Karpas-422 (cell line): ENCODE results near the gene VSTM4. TPM values are rescaled to one million over a fixed set of nuclear protein-coding genes. Genes with fewer than 3 reads are reported as not detected.

Experiments
- DNase-seq: peaks from one replicate; pipeline ENCODE4 v3.0.0-alpha.2; 2015
- H2AFZ ChIP-seq: fragments of 200-600 bp; sonication (generic); 2 replicates; pipeline ENCODE4 v1.6.1; 2014; ENCODE audit warnings: antibody characterized with exemption, low read length, mixed read lengths
- H3K27ac ChIP-seq: fragments of 200-600 bp; sonication (generic); 2 replicates; pipeline ENCODE4 v1.5.1; 2014; ENCODE audit warnings: mild to moderate bottlenecking, low read length, moderate library complexity
- H3K27me3 ChIP-seq: fragments of 200-600 bp; sonication (generic); 2 replicates; pipeline ENCODE4 v1.6.1; 2014; ENCODE audit warnings: low read length, mixed read lengths
- H3K36me3 ChIP-seq: fragments of 200-600 bp; sonication (generic); 2 replicates; pipeline ENCODE4 v1.6.1; 2014; ENCODE audit warnings: low read length, mixed read lengths; ENCODE audit not compliant: insufficient read depth
- H3K4me1 ChIP-seq: fragments of 200-600 bp; sonication (generic); 2 replicates; pipeline ENCODE4 v1.6.1; 2014; ENCODE audit warnings: mild to moderate bottlenecking, low read length, mixed read lengths
- H3K4me2 ChIP-seq: fragments of 200-600 bp; sonication (generic); 2 replicates; pipeline ENCODE4 v1.6.1; 2014; ENCODE audit warnings: low read length, low read depth, mild to moderate bottlenecking; ENCODE audit not compliant: poor library complexity, severe bottlenecking
- H3K4me3 ChIP-seq: fragments of 200-600 bp; sonication (generic); 2 replicates; pipeline ENCODE4 v1.5.1; 2014; ENCODE audit warnings: mild to moderate bottlenecking, antibody characterized with exemption, low read length, mixed read lengths
- H3K79me2 ChIP-seq: fragments of 200-600 bp; sonication (generic); 2 replicates; pipeline ENCODE4 v1.6.1; 2014; ENCODE audit warnings: mild to moderate bottlenecking, low read length, mixed read lengths
- H3K9ac ChIP-seq: fragments of 200-600 bp; sonication (generic); 2 replicates; pipeline ENCODE4 v1.6.0; 2014; ENCODE audit warnings: low read length
- H3K9me2 ChIP-seq: fragments of 200-600 bp; sonication (generic), shearing (Covaris generic); replicated peaks from 2 replicates; pipeline ENCODE4 v1.6.0; 2014; ENCODE audit warnings: mild to moderate bottlenecking, low read length, moderate library complexity; ENCODE audit not compliant: insufficient read depth
- H3K9me3 ChIP-seq: fragments of 300-700, 200-600 bp; sonication (generic); 2 replicates; pipeline ENCODE4 v1.6.1; 2014; ENCODE audit warnings: low read length, mixed read lengths
- H4K20me1 ChIP-seq: fragments of 200-600 bp; sonication (generic); 2 replicates; pipeline ENCODE4 v1.6.1; 2014; ENCODE audit warnings: mild to moderate bottlenecking, antibody characterized with exemption, low read length, low read depth; ENCODE audit not compliant: insufficient read depth
- total RNA-seq: library from RNA; depleted of rRNA; stranded (reverse); fragments of >200 nt; shearing (Covaris generic); gene quantifications from 2 replicates; pipeline ENCODE4 v1.2.3, GENCODE V29; 2014; ENCODE audit warnings: low replicate concordance

The VSTM4 gene
- total RNA-seq, 1 experiment from 2014 or later: not detected

GRCh38 chr10:49103761-49104160 is 11.6 kb downstream of the VSTM4 start:
- Histone ChIP-seq H3K4me2 (no peak overlapping the region), H3K27ac (no peak overlapping the region), H3K4me3 (no peak overlapping the region), H3K36me3 (no peaks in the 10 kb centered on the region), H3K9me3 (no peaks in the 10 kb centered on the region), H3K27me3 (no peaks in the 10 kb centered on the region), H3K9me2 (no peaks in the 10 kb centered on the region), H2AFZ (no peak overlapping the region), H3K4me1 (no peaks in the 10 kb centered on the region), H3K9ac (no peak overlapping the region), H3K79me2 (no peaks in the 10 kb centered on the region), H4K20me1 (no peaks in the 10 kb centered on the region)
- no peak for DNase-seq

DNA sequence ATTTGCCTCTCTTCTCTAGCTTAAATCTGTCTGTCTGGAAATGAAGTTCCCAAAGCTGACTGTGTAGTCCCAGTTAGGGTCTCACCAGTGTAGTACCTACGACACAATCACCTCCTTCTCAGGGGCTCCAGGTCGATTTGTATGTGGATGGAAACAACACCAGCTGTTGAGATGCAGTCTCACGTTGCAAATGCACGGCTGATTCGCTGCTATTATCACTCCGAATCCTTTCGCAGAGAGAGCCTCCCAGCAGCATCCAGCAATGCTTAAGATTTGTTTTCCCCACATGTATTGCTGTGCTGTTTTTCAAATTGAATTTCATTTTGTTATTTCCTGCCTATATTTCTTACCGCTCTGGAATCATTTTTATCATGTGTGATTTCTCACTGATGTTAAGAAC is 16.3 kb downstream of the VSTM4 start:
- Histone ChIP-seq H3K4me1 (no peaks in the 10 kb centered on the region), H3K9me2 (no peaks in the 10 kb centered on the region), H2AFZ (no peak overlapping the region), H3K9me3 (no peaks in the 10 kb centered on the region), H3K4me2 (no peak overlapping the region), H3K4me3 (no peak overlapping the region), H3K27me3 (no peaks in the 10 kb centered on the region), H3K9ac (no peak overlapping the region), H3K79me2 (no peaks in the 10 kb centered on the region), H3K36me3 (no peaks in the 10 kb centered on the region), H3K27ac (no peak overlapping the region), H4K20me1 (no peaks in the 10 kb centered on the region)
- DNase-seq: no peak

DNA sequence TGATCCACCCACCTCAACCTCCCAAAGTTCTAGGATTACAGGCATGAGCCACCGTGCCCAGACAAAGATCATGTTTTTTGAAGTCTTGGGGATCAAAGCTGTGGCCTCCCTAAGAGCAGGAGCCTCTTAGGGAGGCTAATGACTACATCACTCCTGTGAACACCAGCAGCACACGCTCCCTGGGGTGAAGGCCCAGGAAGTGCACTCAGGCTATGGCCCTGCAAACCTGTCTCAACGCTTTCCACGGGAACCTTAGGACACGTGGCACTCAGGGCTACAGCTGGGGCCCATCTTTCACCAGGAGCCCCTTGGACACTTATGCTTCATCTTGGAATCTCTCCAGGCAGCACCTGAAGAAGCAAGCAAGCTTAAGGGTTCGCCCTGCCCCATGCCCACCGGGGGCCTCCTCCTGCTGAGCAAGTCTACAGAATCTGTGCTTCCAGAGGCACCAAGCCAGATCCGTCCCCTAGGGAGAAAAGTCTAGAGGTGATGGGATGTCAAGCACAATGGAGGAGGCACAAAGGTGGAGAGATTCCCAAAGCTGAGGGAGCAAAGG is 18.4 kb downstream of the VSTM4 start:
- Histone ChIP-seq H3K4me2 (no peak overlapping the region), H3K36me3 (no peaks in the 10 kb centered on the region), H3K9me3 (no peaks in the 10 kb centered on the region), H3K9me2 (no peaks in the 10 kb centered on the region), H3K79me2 (no peaks in the 10 kb centered on the region), H3K27ac (no peak overlapping the region), H4K20me1 (no peaks in the 10 kb centered on the region), H3K9ac (no peak overlapping the region), H3K4me3 (no peak overlapping the region), H3K27me3 (no peaks in the 10 kb centered on the region), H2AFZ (no peak overlapping the region), H3K4me1 (no peaks in the 10 kb centered on the region)
- DNase-seq: no peak

GRCh38 chr10:49094646-49095045 is 20.7 kb downstream of the VSTM4 start:
- Histone ChIP-seq H3K9me2 (no peaks in the 10 kb centered on the region), H3K9me3 (no peaks in the 10 kb centered on the region), H3K4me3 (no peak overlapping the region), H3K79me2 (no peaks in the 10 kb centered on the region), H3K27me3 (no peaks in the 10 kb centered on the region), H3K36me3 (no peaks in the 10 kb centered on the region), H4K20me1 (no peaks in the 10 kb centered on the region), H3K4me1 (no peaks in the 10 kb centered on the region), H2AFZ (no peak overlapping the region), H3K9ac (no peak overlapping the region), H3K4me2 (no peak overlapping the region), H3K27ac (no peak overlapping the region)
- DNase-seq: no peak

DNA sequence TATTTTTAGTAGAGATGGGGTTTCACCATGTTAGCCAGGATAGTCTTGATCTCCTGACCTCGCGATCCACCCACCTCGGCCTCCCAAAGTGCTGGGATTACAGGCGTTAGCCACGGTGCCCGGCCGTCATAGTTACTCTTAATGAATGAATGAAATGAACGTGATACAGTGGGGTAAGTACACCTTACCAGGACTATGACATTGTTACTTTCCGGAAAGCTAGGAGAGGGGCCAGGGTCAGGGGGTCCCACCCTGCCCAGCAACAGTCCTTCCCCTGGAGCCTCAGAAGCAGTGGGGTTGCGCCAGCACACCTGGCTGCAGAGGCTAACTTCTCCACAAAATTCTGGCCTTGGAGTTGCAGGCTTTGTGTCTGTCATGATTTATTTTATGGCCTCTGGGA is 21.4 kb downstream of the VSTM4 start:
- Histone ChIP-seq H3K9me2 (no peaks in the 10 kb centered on the region), H3K27ac (no peak overlapping the region), H3K27me3 (no peaks in the 10 kb centered on the region), H3K9ac (no peak overlapping the region), H3K4me2 (no peak overlapping the region), H3K36me3 (no peaks in the 10 kb centered on the region), H3K9me3 (no peaks in the 10 kb centered on the region), H3K4me3 (no peak overlapping the region), H2AFZ (no peak overlapping the region), H3K4me1 (no peaks in the 10 kb centered on the region), H4K20me1 (no peaks in the 10 kb centered on the region), H3K79me2 (no peaks in the 10 kb centered on the region)
- DNase-seq: no peak

- H3K9me3 ChIP-seq: 0 out of 2 replicates have a peak, but pooled peaks cover under 1% of the 10 kb centered on the region
- H3K27me3 ChIP-seq: no peaks in the 10 kb centered on the region
- no peak overlapping the region for H2AFZ ChIP-seq
- H3K36me3 ChIP-seq: no peaks in the 10 kb centered on the region
- H3K9me2 ChIP-seq: no peaks in the 10 kb centered on the region
- H3K4me2 ChIP-seq: no peak overlapping the region
- H3K4me1 ChIP-seq: no peaks in the 10 kb centered on the region
- no peak overlapping the region for H3K27ac ChIP-seq
- H3K79me2 ChIP-seq: no peaks in the 10 kb centered on the region
- no peaks in the 10 kb centered on the region for H4K20me1 ChIP-seq
- DNase-seq: no peak
- H3K4me3 ChIP-seq: no peak overlapping the region
- H3K9ac ChIP-seq: no peak overlapping the region
Measured at GRCh38 chr10:49092477-49092876, 22.8 kb downstream of the VSTM4 start.

DNA sequence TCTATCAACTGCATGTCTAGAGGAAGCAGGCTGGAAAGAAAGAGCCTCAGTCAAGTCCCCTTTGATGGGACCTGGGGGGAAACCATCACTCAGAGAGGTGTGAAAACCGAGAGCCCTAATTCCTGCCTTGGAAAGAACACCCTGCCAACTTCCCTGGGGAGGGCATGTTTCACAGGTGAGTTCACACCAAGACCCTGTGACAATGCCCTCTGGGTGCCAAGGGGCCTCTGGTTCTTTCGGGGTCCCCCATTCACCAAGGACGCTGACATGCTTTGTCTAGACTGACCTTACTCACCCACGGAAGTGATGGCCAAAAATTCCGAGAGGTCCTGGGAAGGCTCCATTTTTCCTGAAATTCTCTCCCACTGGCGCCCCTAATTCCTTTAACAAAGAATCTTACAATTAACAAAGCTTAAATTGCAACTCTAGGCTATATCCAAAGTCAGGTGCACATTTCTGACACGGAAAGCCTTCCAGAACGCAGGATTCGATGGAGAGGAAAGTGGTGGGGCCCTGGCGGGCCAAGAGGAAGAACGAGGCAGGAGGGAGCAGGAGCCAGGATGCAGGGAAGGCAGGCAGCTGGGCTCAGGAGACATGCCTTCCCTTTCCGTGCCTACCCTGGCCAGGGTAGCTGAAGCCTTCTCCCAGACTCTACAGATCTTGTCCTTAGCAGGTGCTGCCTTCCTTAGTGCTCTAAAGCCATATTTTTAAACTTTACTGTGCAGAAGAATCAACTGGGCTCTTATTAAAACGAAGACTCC is 23.7 kb downstream of the VSTM4 start:
- Histone ChIP-seq H3K27me3 (no peaks in the 10 kb centered on the region), H3K79me2 (no peaks in the 10 kb centered on the region), H3K9ac (no peak overlapping the region), H3K27ac (no peak overlapping the region), H3K9me3 (0 out of 2 replicates have a peak, but pooled peaks cover 3% of the 10 kb centered on the region), H4K20me1 (no peaks in the 10 kb centered on the region), H2AFZ (no peak overlapping the region), H3K4me2 (no peak overlapping the region), H3K4me3 (no peak overlapping the region), H3K36me3 (no peaks in the 10 kb centered on the region), H3K9me2 (no peaks in the 10 kb centered on the region), H3K4me1 (no peaks in the 10 kb centered on the region)
- DNase-seq: no peak

- H3K27me3 ChIP-seq: 0 out of 2 replicates have a peak, but pooled peaks cover 2% of the 10 kb centered on the region
- H4K20me1 ChIP-seq: no peaks in the 10 kb centered on the region
- H3K79me2 ChIP-seq: no peaks in the 10 kb centered on the region
- 0 out of 2 replicates have a peak, but pooled peaks cover 3% of the 10 kb centered on the region for H3K9me3 ChIP-seq
- no peaks in the 10 kb centered on the region for H3K4me1 ChIP-seq
- no peaks in the 10 kb centered on the region for H3K36me3 ChIP-seq
- no peak overlapping the region for H2AFZ ChIP-seq
- no peak overlapping the region for H3K4me2 ChIP-seq
- DNase-seq: no peak
- H3K27ac ChIP-seq: no peak overlapping the region
- H3K9ac ChIP-seq: no peak overlapping the region
- no peak overlapping the region for H3K4me3 ChIP-seq
- H3K9me2 ChIP-seq: no peaks in the 10 kb centered on the region
Measured at GRCh38 chr10:49090696-49091380, 24.5 kb downstream of the VSTM4 start.
